DMS79 (cell line): ENCODE measurements around the gene CHI3L1.

ENCODE experiments used
- DNase-seq: peaks from one replicate; lab custom pipeline; 2025; lab: John Stamatoyannopoulos, UW

The CHI3L1 gene

GRCh38 chr1:203133970-203134725 lies 52.4 kb downstream of the CHI3L1 start:
- DNase-seq, result no peak

- DNase-seq, result no peak
Observed at GRCh38 chr1:203131548-203132200, 54.8 kb downstream of the CHI3L1 start.

DNA sequence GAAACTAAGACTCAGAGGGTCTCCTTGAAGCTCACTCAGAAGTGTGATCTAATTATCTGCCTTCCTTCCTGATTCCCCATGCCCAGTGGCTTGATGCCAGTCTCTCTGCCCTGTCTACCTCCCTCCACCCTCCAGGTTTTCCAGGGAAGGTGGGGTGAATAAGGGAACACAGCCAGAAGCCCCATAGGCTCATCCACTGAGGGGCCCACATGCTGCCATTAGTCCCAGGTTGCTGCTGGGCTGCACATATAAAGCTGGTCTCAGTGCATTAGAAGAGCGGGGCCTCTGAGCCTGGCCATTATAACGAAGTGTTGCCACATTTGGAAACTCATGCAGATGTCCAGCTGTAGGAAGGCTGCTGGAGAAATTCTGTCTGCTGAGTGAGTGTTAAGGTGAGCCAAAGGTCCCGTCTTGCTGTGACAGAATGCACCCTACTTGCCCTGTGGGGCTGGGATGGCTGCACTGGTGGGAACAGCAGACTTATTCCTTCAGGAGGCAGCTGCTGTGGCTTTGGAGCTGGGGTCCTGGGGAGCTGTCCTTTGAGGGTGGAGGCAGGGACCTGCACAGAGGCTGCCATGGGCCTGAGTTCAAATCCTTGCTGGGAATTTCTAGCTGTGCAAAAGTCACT lies 56.0 kb downstream of the CHI3L1 start:
- DNase-seq, result no peak

GRCh38 chr1:203129501-203130231 lies 56.8 kb downstream of the CHI3L1 start:
- no peak for DNase-seq
